ENCODE data around the gene NTSR1. TPM values are rescaled to one million over a fixed set of nuclear protein-coding genes. Genes with fewer than 3 reads are reported as not detected.

NTSR1 gene
- total and polyA plus RNA-seq, 12 donors, result 0.03 to 0.14 (median 0.11) TPM; not detected in 9

DNA sequence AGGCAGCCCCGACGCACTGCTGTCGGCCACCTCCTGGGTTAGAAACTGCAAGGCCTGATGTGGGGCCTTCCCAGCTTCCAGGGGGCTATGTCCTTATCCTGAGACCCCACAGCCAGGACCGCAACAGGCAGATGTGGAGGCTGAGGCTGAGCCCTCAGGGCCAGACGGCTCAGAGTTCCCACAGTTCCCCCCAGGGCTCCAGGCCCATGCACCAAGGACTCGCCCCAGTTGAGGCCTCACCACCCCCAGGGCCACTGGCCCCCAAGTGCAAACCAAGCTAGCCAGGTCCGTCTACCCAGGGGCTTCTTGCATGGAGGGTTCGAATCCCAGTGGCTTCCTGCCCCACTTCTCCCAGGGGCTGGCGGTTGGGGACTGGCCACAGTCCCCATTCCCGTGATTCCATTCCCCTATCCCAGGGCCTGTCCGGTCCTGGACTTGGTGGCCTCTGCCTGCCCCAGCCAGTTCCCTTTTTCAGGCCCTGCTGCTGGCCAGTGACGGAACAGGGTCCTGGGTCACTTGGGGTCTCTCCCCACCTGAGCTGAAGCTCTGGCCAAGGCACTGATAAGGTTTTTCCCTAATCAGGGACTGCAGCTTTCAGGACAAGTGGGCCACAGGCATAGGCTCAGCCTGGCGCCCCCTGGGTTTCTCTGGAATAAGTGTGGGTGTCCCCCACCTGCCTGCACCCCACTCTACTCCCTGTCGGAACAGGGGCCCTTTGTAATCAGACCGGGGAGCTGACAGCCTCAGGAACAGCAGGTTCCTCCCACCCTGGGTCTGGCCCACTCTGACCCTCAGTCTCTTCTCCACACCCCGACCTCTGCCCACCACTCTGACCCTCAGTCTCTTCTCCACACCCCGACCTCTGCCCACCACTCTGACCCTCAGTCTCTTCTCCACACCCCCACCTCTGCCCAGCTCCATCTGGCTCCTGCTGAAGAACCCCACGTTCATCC lies 44.3 kb upstream of the NTSR1 start:
- Histone ChIP-seq H3K4me1 (replicated peaks in 1 of 2) (peaks cover 0 to 5% of the 10 kb centered on the region in 2 donors), H3K27me3 (no peaks in the 10 kb centered on the region), H3K27ac (no peak overlapping the region), H3K36me3 (replicated peaks in 1 of 2) (no peaks in the 10 kb centered on the region), H3K4me3 (no peak overlapping the region), H3K9me3 (replicated peaks in 1 of 3) (no peaks in the 10 kb centered on the region)
- TF ChIP-seq CTCF (IDR thresholded peaks at IDR 0.05) (no peak), POLR2A (IDR thresholded peaks at IDR 0.05) (no peak)
- intact Hi-C loops (cut with DNase I), result loop anchor here in 1 of 2 donors (5.0 kb wide), 1 partner anchor 128 kb away; no protein-coding TSS in a partner anchor
- DNase-seq, result no peak
- 84 to 96% (median 93%) methylated on average over 6 to 18 of the region's 18 CpGs for WGBS, 4 donors

DNA sequence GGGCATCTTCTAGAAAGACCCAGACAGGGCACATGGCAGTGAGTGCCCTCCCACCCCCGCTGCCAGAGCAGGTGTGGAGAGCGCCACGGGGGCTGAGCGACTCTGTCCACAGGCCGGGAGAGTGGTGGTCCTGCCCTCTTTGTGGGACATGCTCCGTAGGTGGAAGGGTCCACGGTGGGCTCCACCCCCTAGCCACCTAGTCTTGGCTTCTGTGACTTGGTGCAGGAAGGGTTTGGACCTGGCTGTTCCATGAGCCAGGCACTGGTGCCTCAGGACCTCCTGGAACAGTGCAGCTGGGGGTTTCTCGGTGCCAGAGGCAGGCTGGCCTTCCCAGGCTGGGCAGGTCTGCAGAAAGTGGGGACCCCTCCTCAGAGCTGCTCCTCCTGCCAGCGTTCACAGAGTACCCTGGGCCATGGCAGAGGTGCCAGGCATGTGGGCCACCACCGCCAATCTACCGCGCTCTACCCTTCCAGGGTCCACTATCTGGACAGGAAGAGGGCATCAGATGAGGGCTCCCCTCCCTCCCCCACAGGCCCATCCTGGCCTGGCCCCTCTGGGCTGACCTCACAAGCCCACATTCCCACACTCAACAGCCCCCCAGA lies 43.4 kb upstream of the NTSR1 start:
- no peak overlapping the region for H3K27ac ChIP-seq
- H3K36me3 ChIP-seq (replicated peaks in 1 of 2), result no peaks in the 10 kb centered on the region
- H3K4me3 ChIP-seq, result no peak overlapping the region
- 84 to 97% (median 92%) methylated on average over 6 to 12 of the region's 12 CpGs for WGBS, 4 donors
- H3K27me3 ChIP-seq, result no peaks in the 10 kb centered on the region
- H3K4me1 ChIP-seq (replicated peaks in 1 of 2), result peaks cover 0 to 5% of the 10 kb centered on the region in 2 donors
- H3K9me3 ChIP-seq (replicated peaks in 1 of 3), result no peaks in the 10 kb centered on the region
- TF ChIP-seq CTCF (IDR thresholded peaks at IDR 0.05), result no peak
- no peak for TF ChIP-seq POLR2A (IDR thresholded peaks at IDR 0.05)
- no peak for DNase-seq
- intact Hi-C loops (cut with DNase I), result loop anchor here in 1 of 2 donors (5.0 kb wide), 1 partner anchor 127 kb away; no protein-coding TSS in a partner anchor

DNA sequence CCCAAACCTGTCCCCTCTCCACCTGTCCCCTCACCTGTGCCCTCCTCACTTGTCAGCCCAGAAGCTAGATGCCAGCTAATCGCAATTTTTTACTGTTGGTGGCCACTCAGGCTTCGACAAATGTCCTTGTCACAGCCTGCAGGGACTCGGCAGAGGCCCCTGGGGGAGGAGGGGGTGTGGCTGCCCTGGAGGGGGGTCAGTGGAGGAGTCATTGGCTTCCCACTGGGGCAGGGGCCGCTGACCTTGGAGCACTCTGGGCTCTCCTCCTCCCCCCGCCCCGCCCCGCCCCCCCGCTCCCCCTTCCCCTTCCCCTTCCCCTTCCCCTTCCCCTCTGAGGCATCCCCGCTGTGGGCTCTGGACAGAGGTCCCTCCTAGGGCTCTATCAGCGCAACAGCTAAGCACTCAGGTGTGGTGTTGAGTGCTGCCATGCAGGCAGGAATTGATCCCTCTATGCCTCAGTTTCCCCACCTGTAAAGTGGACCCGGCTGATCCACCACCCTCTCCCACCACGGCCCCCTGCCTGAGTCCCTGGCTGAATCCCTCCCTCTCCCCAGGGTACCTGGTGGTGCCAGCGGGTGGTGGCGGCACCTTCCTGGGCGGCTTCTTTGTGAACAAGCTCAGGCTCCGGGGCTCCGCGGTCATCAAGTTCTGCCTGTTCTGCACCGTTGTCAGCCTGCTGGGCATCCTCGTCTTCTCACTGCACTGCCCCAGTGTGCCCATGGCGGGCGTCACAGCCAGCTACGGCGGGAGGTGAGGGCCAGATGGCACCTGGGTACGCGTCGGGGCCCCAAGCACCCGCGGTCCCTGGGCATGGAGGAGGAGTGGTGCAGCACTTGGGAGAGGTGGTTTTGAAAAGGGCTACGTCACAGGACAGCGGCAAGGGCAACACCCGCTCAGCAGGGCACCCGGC lies 42.6 kb upstream of the NTSR1 start:
- H3K27ac ChIP-seq, result no peak overlapping the region
- no peaks in the 10 kb centered on the region for H3K9me3 ChIP-seq (replicated peaks in 1 of 3)
- DNase-seq, result no peak
- peaks cover 0 to 5% of the 10 kb centered on the region in 2 donors for H3K4me1 ChIP-seq (replicated peaks in 1 of 2)
- H3K4me3 ChIP-seq, result no peak overlapping the region
- H3K27me3 ChIP-seq, result no peaks in the 10 kb centered on the region
- WGBS, 4 donors, result 78 to 84% (median 81%) methylated on average over 13 to 29 of the region's 33 CpGs
- no peaks in the 10 kb centered on the region for H3K36me3 ChIP-seq (replicated peaks in 1 of 2)
- intact Hi-C loops (cut with DNase I), result loop anchor here in 1 of 2 donors (5.0 kb wide), 1 partner anchor 126 kb away; no protein-coding TSS in a partner anchor
- TF ChIP-seq POLR2A (IDR thresholded peaks at IDR 0.05) (no peak), CTCF (IDR thresholded peaks at IDR 0.05) (no peak)
